WTC11 (cell line): ENCODE data around the gene PKP4. TPM values are rescaled to one million over a fixed set of nuclear protein-coding genes. Genes with fewer than 3 reads are reported as not detected.
"Not testable (repeated sequence)": the region's sequence is repeated elsewhere in the genome, so short reads cannot be mapped to it uniquely, and the experiment has no call there.

Experiments
- ATAC-seq: fragments of 200-7000 bp; cut with Tn5 transposase; 2 replicates; pipeline ENCODE4 v1.10.0; 2021; ENCODE audit warnings: mild to moderate bottlenecking, moderate library complexity
- CTCF ChIA-PET: fragments of 300-600 bp; sonication (Branson Sonifier 250); formaldehyde crosslinking; loops from one replicate; lab custom pipeline; 2021; ENCODE audit warnings: antibody characterized with exemption; lab: Charles Lee
- POLR2A ChIA-PET: fragments of 350-600 bp; sonication (Branson Sonifier 250); formaldehyde crosslinking; loops from one replicate; lab custom pipeline; 2021; ENCODE audit warnings: antibody characterized with exemption; lab: Charles Lee
- DNase-seq: peaks from one replicate; pipeline ENCODE4 v3.0.0; 2021; ENCODE audit warnings: low spot score
- H3K27ac Mint-ChIP-seq: 2 replicates; pipeline ENCODE4 v1.8.0; 2021; ENCODE audit warnings: mixed read lengths
- H3K27me3 Mint-ChIP-seq: 2 replicates; pipeline ENCODE4 v1.8.0; 2021; ENCODE audit warnings: low read depth, mild to moderate bottlenecking, moderate library complexity, mixed read lengths
- H3K36me3 Mint-ChIP-seq: 2 replicates; pipeline ENCODE4 v1.8.0; 2021; ENCODE audit warnings: mixed read lengths
- H3K4me1 Mint-ChIP-seq: 2 replicates; pipeline ENCODE4 v1.8.0; 2022; ENCODE audit warnings: mixed read lengths
- H3K4me3 Mint-ChIP-seq: 2 replicates; pipeline ENCODE4 v1.8.0; 2021; ENCODE audit warnings: mild to moderate bottlenecking, moderate library complexity, mixed read lengths
- H3K9me3 Mint-ChIP-seq: 2 replicates; pipeline ENCODE4 v1.8.0; 2021; ENCODE audit warnings: mixed read lengths
- FOXJ3 ChIP-seq: sonication (generic); formaldehyde crosslinking; IDR thresholded peaks from 2 replicates; pipeline ENCODE4 v1.9.0; 2021; ENCODE audit warnings: missing genetic modification reagents, mild to moderate bottlenecking, borderline replicate concordance
- FOXK1 ChIP-seq: sonication (generic); formaldehyde crosslinking; IDR thresholded peaks from 2 replicates; pipeline ENCODE4 v1.8.0; 2022; ENCODE audit warnings: mild to moderate bottlenecking, moderate library complexity, missing genetic modification reagents
- FOXP1 ChIP-seq: sonication (generic); formaldehyde crosslinking; IDR thresholded peaks from 2 replicates; pipeline ENCODE4 v1.8.0; 2022; ENCODE audit warnings: missing genetic modification reagents, mild to moderate bottlenecking, moderate library complexity, borderline replicate concordance
- NR3C1 ChIP-seq: sonication (generic); formaldehyde crosslinking; conservative IDR thresholded peaks from 2 replicates; pipeline ENCODE4 v1.8.1; 2023; ENCODE audit warnings: low read depth, mild to moderate bottlenecking, missing genetic modification reagents
- RORB ChIP-seq: fragments of 250-450 bp; sonication (Bioruptor Pico); IDR thresholded peaks from 2 replicates; pipeline ENCODE4 v1.9.0; 2021; ENCODE audit warnings: mild to moderate bottlenecking
- total RNA-seq: library from RNA; stranded (reverse); gene quantifications from 3 replicates; pipeline ENCODE4 v1.2.3, GENCODE V29; 2021
- TF ChIP-seq, protein P1 (sequence below): fragments of 250-450 bp; sonication (Bioruptor Pico); IDR thresholded peaks from 2 replicates; pipeline ENCODE4 v1.8.0; 2021; ENCODE audit warnings: mild to moderate bottlenecking
- TF ChIP-seq, protein P2 (sequence below): sonication (generic); formaldehyde crosslinking; IDR thresholded peaks from 2 replicates; pipeline ENCODE4 v1.8.1; 2023; ENCODE audit warnings: mild to moderate bottlenecking, missing genetic modification reagents, borderline replicate concordance
- TF ChIP-seq, protein P3 (sequence below): fragments of 250-450 bp; sonication (Bioruptor Pico); conservative IDR thresholded peaks from 2 replicates; pipeline ENCODE4 v1.9.0; 2021; ENCODE audit warnings: mild to moderate bottlenecking
- TF ChIP-seq, protein P4 (sequence below): fragments of 250-450 bp; sonication (Bioruptor Pico); IDR thresholded peaks from 2 replicates; pipeline ENCODE4 v1.9.0; 2021; ENCODE audit warnings: moderate library complexity, mild to moderate bottlenecking, inconsistent platforms, borderline replicate concordance
- TF ChIP-seq, protein P5 (sequence below): sonication (generic); formaldehyde crosslinking; conservative IDR thresholded peaks from 2 replicates; pipeline ENCODE4 v1.8.1; 2023; ENCODE audit warnings: mild to moderate bottlenecking, low read depth, missing genetic modification reagents, moderate library complexity
- TF ChIP-seq, protein P6 (sequence below): sonication (generic); formaldehyde crosslinking; IDR thresholded peaks from 2 replicates; pipeline ENCODE4 v1.8.1; 2023; ENCODE audit warnings: mild to moderate bottlenecking, missing genetic modification reagents, moderate library complexity
- TF ChIP-seq, protein P7 (sequence below): fragments of 250-450 bp; sonication (Bioruptor Pico); IDR thresholded peaks from 2 replicates; pipeline ENCODE4 v2.1.2; 2022; ENCODE audit warnings: mild to moderate bottlenecking, moderate library complexity
- TF ChIP-seq, protein P8 (sequence below): sonication (generic); formaldehyde crosslinking; IDR thresholded peaks from 2 replicates; pipeline ENCODE4 v1.8.1; 2022; ENCODE audit warnings: low read depth, missing genetic modification reagents, borderline replicate concordance

The PKP4 gene
- total RNA-seq, 1 experiment from 2014 or later = 78.9 TPM

DNA sequence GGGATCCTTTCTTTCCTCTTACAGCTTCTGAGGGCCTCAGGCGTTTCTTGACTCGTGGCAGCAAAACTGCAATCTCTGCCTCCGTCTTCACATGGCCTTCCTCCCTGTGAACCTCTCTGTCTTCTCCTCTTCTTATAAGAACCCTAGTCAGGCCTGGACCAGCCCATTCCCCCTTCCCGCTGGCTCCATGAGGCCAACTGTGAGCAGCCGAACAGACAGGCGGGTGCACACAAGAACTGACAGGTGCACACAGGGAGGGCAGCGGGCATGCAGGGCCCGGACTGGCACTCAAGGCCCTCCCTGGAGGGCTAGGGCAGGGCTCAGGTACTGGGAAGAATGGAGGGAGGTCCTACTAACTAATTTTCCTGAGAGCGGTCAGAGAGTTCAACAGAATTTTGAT, 246.0 kb downstream of the PKP4 start:
- no peak for DNase-seq
- Mint-ChIP-seq H3K9me3 (peaks cover 21% of the 10 kb centered on the region), H3K27me3 (peaks cover 5% of the 10 kb centered on the region; the same call in 1 of the 2 replicates), H3K27ac (no peak overlapping the region), H3K4me3 (no peak overlapping the region), H3K36me3 (no peaks in the 10 kb centered on the region; the same call in 1 of the 2 replicates), H3K4me1 (peaks cover 8% of the 10 kb centered on the region; the same call in 1 of the 2 replicates)
- TF ChIP-seq FOXJ3 (CRISPR knock-in tag) (no peak), NR3C1 (no peak)
- TF ChIP-seq, protein P1, sequence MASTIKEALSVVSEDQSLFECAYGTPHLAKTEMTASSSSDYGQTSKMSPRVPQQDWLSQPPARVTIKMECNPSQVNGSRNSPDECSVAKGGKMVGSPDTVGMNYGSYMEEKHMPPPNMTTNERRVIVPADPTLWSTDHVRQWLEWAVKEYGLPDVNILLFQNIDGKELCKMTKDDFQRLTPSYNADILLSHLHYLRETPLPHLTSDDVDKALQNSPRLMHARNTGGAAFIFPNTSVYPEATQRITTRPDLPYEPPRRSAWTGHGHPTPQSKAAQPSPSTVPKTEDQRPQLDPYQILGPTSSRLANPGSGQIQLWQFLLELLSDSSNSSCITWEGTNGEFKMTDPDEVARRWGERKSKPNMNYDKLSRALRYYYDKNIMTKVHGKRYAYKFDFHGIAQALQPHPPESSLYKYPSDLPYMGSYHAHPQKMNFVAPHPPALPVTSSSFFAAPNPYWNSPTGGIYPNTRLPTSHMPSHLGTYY (CRISPR knock-in tag) = no peak
- TF ChIP-seq, protein P2, sequence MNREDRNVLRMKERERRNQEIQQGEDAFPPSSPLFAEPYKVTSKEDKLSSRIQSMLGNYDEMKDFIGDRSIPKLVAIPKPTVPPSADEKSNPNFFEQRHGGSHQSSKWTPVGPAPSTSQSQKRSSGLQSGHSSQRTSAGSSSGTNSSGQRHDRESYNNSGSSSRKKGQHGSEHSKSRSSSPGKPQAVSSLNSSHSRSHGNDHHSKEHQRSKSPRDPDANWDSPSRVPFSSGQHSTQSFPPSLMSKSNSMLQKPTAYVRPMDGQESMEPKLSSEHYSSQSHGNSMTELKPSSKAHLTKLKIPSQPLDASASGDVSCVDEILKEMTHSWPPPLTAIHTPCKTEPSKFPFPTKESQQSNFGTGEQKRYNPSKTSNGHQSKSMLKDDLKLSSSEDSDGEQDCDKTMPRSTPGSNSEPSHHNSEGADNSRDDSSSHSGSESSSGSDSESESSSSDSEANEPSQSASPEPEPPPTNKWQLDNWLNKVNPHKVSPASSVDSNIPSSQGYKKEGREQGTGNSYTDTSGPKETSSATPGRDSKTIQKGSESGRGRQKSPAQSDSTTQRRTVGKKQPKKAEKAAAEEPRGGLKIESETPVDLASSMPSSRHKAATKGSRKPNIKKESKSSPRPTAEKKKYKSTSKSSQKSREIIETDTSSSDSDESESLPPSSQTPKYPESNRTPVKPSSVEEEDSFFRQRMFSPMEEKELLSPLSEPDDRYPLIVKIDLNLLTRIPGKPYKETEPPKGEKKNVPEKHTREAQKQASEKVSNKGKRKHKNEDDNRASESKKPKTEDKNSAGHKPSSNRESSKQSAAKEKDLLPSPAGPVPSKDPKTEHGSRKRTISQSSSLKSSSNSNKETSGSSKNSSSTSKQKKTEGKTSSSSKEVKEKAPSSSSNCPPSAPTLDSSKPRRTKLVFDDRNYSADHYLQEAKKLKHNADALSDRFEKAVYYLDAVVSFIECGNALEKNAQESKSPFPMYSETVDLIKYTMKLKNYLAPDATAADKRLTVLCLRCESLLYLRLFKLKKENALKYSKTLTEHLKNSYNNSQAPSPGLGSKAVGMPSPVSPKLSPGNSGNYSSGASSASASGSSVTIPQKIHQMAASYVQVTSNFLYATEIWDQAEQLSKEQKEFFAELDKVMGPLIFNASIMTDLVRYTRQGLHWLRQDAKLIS (CRISPR knock-in tag) = no peak
- TF ChIP-seq, protein P3, sequence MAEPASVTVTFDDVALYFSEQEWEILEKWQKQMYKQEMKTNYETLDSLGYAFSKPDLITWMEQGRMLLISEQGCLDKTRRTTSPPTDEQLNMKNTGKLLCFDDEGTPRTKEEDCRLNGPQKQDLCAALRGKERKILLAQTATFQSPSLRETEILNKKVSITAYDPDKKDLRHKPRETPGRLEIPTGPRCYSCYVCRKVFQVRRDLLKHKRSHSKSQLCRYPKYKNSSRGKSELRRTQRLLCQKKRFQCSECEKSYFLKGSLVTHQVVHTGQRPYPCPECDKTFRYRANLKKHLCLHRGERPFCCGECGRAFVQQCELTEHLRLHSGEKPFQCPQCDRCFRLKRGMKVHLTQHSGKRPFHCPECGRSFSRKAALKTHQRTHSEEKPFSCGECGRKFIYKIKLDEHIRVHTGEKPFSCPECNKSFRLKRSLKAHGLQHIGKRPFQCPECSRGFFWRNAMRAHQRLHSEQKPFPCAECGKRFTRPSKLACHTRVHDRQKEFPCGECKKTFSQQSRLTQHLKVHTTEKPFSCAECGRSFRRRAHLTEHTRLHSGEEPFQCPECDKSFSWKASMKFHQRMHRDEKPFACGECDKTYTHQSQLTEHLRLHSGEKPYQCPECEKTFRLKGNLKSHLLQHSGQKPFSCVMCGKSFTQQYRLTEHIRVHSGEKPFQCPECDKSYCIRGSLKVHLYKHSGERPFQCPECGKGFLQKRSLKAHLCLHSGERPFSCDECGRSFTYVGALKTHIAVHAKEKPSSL (CRISPR knock-in tag) = no peak
- TF ChIP-seq, protein P4, sequence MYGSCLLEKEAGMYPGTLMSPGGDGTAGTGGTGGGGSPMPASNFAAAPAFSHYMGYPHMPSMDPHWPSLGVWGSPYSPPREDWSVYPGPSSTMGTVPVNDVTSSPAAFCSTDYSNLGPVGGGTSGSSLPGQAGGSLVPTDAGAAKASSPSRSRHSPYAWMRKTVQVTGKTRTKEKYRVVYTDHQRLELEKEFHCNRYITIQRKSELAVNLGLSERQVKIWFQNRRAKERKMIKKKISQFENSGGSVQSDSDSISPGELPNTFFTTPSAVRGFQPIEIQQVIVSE (CRISPR knock-in tag) = no peak
- ChIA-PET CTCF (no interaction called here), POLR2A (no interaction called here)
- ATAC-seq = no peak

DNA sequence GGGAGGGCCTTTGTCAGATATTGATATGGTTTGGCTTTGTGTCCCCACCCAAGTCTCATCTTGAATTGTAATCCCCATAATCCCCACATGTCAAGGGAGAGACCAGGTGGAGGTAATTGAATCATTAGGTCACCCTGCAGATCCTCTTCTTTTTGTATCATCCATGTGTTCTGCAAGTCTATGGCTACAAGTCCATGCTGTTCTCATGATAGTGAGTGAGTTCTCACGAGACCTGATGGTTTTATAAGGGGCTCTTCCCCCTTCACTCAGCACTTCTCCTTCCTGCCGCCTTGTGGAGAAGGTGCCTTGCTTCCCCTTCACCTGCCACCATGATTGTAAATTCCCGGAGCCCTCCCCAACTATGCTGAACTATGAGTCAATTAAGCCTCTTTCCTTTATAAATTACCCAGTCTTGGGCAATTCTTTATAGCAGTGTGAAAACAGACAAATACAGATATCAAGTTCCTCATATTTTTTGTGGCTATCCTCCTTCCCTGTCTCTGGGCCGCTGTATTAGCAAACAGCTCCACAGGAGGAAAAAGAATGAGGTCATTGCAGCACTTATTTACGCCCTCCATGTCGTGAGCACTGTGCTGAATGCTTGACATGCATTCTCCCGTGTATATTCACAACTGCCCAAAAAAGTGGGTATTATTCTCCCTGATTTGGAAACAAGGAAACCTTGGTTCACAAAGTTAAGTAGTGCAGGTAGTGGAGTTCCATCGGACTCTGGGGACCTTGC, 248.1 kb downstream of the PKP4 start:
- ATAC-seq, H3K4me1 Mint-ChIP-seq, H3K4me3 Mint-ChIP-seq, DNase-seq, H3K27ac Mint-ChIP-seq, H3K27me3 Mint-ChIP-seq, CTCF ChIA-PET, H3K36me3 Mint-ChIP-seq, POLR2A ChIA-PET: not testable (repeated sequence)
- H3K9me3 Mint-ChIP-seq = peaks cover 17% of the 10 kb centered on the region

DNA sequence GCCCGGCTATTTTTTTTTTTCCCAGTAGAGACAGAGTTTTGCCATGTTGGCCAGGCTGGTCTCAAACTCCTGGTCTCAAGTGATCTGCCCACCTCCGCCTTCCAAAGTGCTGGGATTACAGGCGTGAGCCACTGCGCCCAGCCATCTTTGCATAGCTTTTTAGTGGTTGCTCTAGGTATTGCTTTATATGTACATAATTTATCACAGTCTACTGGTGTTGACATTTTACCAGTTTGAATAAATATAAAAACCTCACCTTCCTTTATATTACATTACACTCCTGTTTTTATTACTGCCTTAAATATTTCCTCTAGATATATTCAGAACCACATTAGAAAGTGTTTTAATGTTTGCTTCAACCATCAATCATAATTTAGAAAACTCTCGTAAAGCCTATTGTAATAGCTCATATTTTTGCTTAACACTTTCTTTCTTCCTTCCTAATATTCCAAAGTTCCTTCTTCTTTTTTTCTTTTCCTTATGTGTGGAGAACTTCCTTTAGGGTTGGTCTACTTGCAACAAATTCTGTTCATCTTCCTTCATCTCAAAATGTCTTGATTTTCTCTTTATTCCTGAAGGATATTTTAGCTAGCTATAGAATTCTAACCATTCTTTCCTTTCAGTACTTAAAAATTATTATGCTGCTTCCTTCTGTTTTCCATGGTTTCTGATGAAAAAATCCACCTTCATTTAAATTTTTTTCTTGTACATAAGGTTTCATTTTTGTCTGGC, 256.2 kb downstream of the PKP4 start:
- CTCF ChIA-PET = no interaction called here
- H3K9me3 Mint-ChIP-seq = peaks cover 15% of the 10 kb centered on the region
- DNase-seq (no peak), ATAC-seq (no peak)
- H3K4me1 Mint-ChIP-seq = peaks cover 12% of the 10 kb centered on the region
- H3K4me3 Mint-ChIP-seq = no peak overlapping the region
- POLR2A ChIA-PET = no interaction called here
- H3K36me3 Mint-ChIP-seq = 0 out of 2 replicates have a peak, but pooled peaks cover 7% of the 10 kb centered on the region
- no peak overlapping the region for H3K27ac Mint-ChIP-seq
- H3K27me3 Mint-ChIP-seq = no peaks in the 10 kb centered on the region
- TF ChIP-seq, protein P5, sequence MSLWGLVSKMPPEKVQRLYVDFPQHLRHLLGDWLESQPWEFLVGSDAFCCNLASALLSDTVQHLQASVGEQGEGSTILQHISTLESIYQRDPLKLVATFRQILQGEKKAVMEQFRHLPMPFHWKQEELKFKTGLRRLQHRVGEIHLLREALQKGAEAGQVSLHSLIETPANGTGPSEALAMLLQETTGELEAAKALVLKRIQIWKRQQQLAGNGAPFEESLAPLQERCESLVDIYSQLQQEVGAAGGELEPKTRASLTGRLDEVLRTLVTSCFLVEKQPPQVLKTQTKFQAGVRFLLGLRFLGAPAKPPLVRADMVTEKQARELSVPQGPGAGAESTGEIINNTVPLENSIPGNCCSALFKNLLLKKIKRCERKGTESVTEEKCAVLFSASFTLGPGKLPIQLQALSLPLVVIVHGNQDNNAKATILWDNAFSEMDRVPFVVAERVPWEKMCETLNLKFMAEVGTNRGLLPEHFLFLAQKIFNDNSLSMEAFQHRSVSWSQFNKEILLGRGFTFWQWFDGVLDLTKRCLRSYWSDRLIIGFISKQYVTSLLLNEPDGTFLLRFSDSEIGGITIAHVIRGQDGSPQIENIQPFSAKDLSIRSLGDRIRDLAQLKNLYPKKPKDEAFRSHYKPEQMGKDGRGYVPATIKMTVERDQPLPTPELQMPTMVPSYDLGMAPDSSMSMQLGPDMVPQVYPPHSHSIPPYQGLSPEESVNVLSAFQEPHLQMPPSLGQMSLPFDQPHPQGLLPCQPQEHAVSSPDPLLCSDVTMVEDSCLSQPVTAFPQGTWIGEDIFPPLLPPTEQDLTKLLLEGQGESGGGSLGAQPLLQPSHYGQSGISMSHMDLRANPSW (CRISPR knock-in tag) = no peak
- TF ChIP-seq, protein P6, sequence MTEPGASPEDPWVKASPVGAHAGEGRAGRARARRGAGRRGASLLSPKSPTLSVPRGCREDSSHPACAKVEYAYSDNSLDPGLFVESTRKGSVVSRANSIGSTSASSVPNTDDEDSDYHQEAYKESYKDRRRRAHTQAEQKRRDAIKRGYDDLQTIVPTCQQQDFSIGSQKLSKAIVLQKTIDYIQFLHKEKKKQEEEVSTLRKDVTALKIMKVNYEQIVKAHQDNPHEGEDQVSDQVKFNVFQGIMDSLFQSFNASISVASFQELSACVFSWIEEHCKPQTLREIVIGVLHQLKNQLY (CRISPR knock-in tag) = no peak
- TF ChIP-seq FOXP1 (CRISPR knock-in tag) (no peak), RORB (no peak), FOXK1 (no peak), FOXJ3 (CRISPR knock-in tag) (no peak)
- TF ChIP-seq, protein P7, sequence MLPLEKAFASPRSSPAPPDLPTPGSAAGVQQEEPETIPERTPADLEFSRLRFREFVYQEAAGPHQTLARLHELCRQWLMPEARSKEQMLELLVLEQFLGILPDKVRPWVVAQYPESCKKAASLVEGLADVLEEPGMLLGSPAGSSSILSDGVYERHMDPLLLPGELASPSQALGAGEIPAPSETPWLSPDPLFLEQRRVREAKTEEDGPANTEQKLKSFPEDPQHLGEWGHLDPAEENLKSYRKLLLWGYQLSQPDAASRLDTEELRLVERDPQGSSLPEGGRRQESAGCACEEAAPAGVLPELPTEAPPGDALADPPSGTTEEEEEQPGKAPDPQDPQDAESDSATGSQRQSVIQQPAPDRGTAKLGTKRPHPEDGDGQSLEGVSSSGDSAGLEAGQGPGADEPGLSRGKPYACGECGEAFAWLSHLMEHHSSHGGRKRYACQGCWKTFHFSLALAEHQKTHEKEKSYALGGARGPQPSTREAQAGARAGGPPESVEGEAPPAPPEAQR (CRISPR knock-in tag) = no peak
- TF ChIP-seq, protein P8, sequence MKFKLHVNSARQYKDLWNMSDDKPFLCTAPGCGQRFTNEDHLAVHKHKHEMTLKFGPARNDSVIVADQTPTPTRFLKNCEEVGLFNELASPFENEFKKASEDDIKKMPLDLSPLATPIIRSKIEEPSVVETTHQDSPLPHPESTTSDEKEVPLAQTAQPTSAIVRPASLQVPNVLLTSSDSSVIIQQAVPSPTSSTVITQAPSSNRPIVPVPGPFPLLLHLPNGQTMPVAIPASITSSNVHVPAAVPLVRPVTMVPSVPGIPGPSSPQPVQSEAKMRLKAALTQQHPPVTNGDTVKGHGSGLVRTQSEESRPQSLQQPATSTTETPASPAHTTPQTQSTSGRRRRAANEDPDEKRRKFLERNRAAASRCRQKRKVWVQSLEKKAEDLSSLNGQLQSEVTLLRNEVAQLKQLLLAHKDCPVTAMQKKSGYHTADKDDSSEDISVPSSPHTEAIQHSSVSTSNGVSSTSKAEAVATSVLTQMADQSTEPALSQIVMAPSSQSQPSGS (CRISPR knock-in tag) = no peak
